Fibroblast of lung (primary cell): ENCODE data around the gene ZNF516. TPM values are rescaled to one million over a fixed set of nuclear protein-coding genes. Genes with fewer than 3 reads are reported as not detected.

Source experiments
- DNase-seq, 2 donors: peaks; one replicate each; pipeline versions ENCODE4 v3.0.0 to v3.0.0-alpha.2; 2010; ENCODE audit warnings: low read depth in 2 of 2
- H2AFZ ChIP-seq: 2 replicates; pipeline ENCODE4 v1.5.1; 2012; ENCODE audit warnings: low read length, control low read depth, inconsistent platforms
- H3K27ac ChIP-seq: 2 replicates; pipeline ENCODE4 v1.5.1; 2011; ENCODE audit warnings: low read length, control low read depth; ENCODE audit not compliant: insufficient read depth
- H3K27me3 ChIP-seq: 2 replicates; pipeline ENCODE4 v1.5.1; 2011; ENCODE audit warnings: mild to moderate bottlenecking, low read length; ENCODE audit not compliant: control insufficient read depth, insufficient read depth
- H3K36me3 ChIP-seq: 2 replicates; pipeline ENCODE4 v1.5.1; 2011; ENCODE audit warnings: low read length; ENCODE audit not compliant: control insufficient read depth, insufficient read depth
- H3K4me1 ChIP-seq: 2 replicates; pipeline ENCODE4 v1.5.1; 2011; ENCODE audit warnings: low read length; ENCODE audit not compliant: control insufficient read depth, insufficient read depth; ENCODE audit errors: extremely low read depth
- H3K4me2 ChIP-seq: 2 replicates; pipeline ENCODE4 v1.5.1; 2011; ENCODE audit warnings: low read length, control low read depth; ENCODE audit not compliant: insufficient read depth; ENCODE audit errors: extremely low read depth
- H3K4me3 ChIP-seq, 4 experiments: fragments of 200-600 bp in 1 of 4; sonication (generic) in 1 of 4; replicated peaks in 1 of 4; 2 replicates each; pipeline ENCODE4 v1.5.1; 2011 to 2016; ENCODE audit warnings: low read length in 4 of 4, low read depth in 3 of 4, mild to moderate bottlenecking in 3 of 4, control low read depth in 2 of 4, inconsistent platforms in 1 of 4, mixed read lengths in 1 of 4; ENCODE audit not compliant: insufficient read depth in 1 of 4; ENCODE audit errors: control extremely low read depth in 1 of 4
- H3K79me2 ChIP-seq: 2 replicates; pipeline ENCODE4 v1.5.1; 2012; ENCODE audit warnings: mild to moderate bottlenecking, low read length, inconsistent platforms; ENCODE audit not compliant: control insufficient read depth, insufficient read depth
- H3K9ac ChIP-seq: 2 replicates; pipeline ENCODE4 v1.5.1; 2011; ENCODE audit warnings: mild to moderate bottlenecking, low read length, control low read depth; ENCODE audit not compliant: insufficient read depth
- H3K9me3 ChIP-seq: 2 replicates; pipeline ENCODE4 v1.5.1; 2012; ENCODE audit warnings: low read depth, low read length; ENCODE audit not compliant: control insufficient read depth, insufficient read depth
- H4K20me1 ChIP-seq: 2 replicates; pipeline ENCODE4 v1.5.1; 2011; ENCODE audit warnings: low read length; ENCODE audit not compliant: control insufficient read depth, insufficient read depth; ENCODE audit errors: extremely low read depth
- CTCF ChIP-seq, 2 donors: IDR thresholded peaks in 1 of 2; conservative IDR thresholded peaks in 1 of 2; 1 replicate in 1 of 2; 2 replicates in 1 of 2; pipeline ENCODE4 v1.5.1; 2011 to 2012; ENCODE audit warnings: low read length in 2 of 2, control low read depth in 1 of 2, inconsistent platforms in 1 of 2, low read depth in 1 of 2, mild to moderate bottlenecking in 1 of 2
- EZH2 ChIP-seq: IDR thresholded peaks from 2 replicates; pipeline ENCODE4 v1.5.1; 2012; ENCODE audit warnings: low read length, control low read depth, mild to moderate bottlenecking; ENCODE audit errors: missing control alignments
- polyA plus RNA-seq, 2 donors: library from polyadenylated mRNA; depleted of rRNA in 1 of 2; stranded (reverse) in 1 of 2; unstranded in 1 of 2; fragments of >200 nt; gene quantifications; 2 replicates each; pipeline ENCODE4 v1.2.1, GENCODE V29; 2011 to 2012; ENCODE audit warnings: missing spikeins in 1 of 2
- total RNA-seq: library from RNA; depleted of rRNA; stranded (reverse); fragments of >200 nt; gene quantifications from 2 replicates; pipeline ENCODE4 v1.2.1, GENCODE V29; 2014

ZNF516 gene
- total and polyA plus RNA-seq, 2 donors (not counting 1 experiment from before 2014, with no cell fraction given) = 7.9 to 32.7 TPM

GRCh38 chr18:76456823-76457222 is 38.2 kb downstream of the ZNF516 start:
- no peak overlapping the region for H3K27ac ChIP-seq
- no peak overlapping the region for H3K4me3 ChIP-seq
- H3K9ac ChIP-seq = no peak overlapping the region
- TF ChIP-seq EZH2 (no peak), CTCF (conservative IDR thresholded peaks at IDR 0.05 in 1 of 2, IDR thresholded peaks at IDR 0.05 in 1 of 2; ENCODE audit: low read depth in 1 of 2, low read length in 2 of 2) (no peak)
- peaks cover 16% of the 10 kb centered on the region for H3K4me1 ChIP-seq
- H3K4me2 ChIP-seq = no peak overlapping the region
- H4K20me1 ChIP-seq = no peaks in the 10 kb centered on the region
- peaks cover 67% of the 10 kb centered on the region for H3K79me2 ChIP-seq
- peaks cover 5% of the 10 kb centered on the region for H3K36me3 ChIP-seq
- no peaks in the 10 kb centered on the region for H3K27me3 ChIP-seq
- no peaks in the 10 kb centered on the region for H3K9me3 ChIP-seq
- DNase-seq = peak in 1 of 2 donors; percentile 63
- H2AFZ ChIP-seq = no peak overlapping the region

GRCh38 chr18:76456018-76456750 is 38.9 kb downstream of the ZNF516 start:
- no peaks in the 10 kb centered on the region for H3K27me3 ChIP-seq
- peaks cover 67% of the 10 kb centered on the region for H3K79me2 ChIP-seq
- H3K4me2 ChIP-seq = no peak overlapping the region
- no peak overlapping the region for H2AFZ ChIP-seq
- DNase-seq = peak in 1 of 2 donors; percentile 50
- no peaks in the 10 kb centered on the region for H4K20me1 ChIP-seq
- peaks cover 20% of the 10 kb centered on the region for H3K4me1 ChIP-seq
- H3K4me3 ChIP-seq = no peak overlapping the region
- peaks cover 5% of the 10 kb centered on the region for H3K36me3 ChIP-seq
- no peaks in the 10 kb centered on the region for H3K9me3 ChIP-seq
- TF ChIP-seq CTCF (conservative IDR thresholded peaks at IDR 0.05 in 1 of 2, IDR thresholded peaks at IDR 0.05 in 1 of 2; ENCODE audit: low read depth in 1 of 2, low read length in 2 of 2) (no peak), EZH2 (no peak)
- no peak overlapping the region for H3K27ac ChIP-seq
- H3K9ac ChIP-seq = no peak overlapping the region

- DNase-seq = peak in 1 of 2 donors; percentile 24
- H3K9me3 ChIP-seq = no peaks in the 10 kb centered on the region
- peaks cover 5% of the 10 kb centered on the region for H3K36me3 ChIP-seq
- H3K4me2 ChIP-seq = no peak overlapping the region
- peaks cover 16% of the 10 kb centered on the region for H3K4me1 ChIP-seq
- H3K79me2 ChIP-seq = peaks cover 65% of the 10 kb centered on the region
- no peak for TF ChIP-seq CTCF (conservative IDR thresholded peaks at IDR 0.05 in 1 of 2, IDR thresholded peaks at IDR 0.05 in 1 of 2; ENCODE audit: low read depth in 1 of 2, low read length in 2 of 2)
- TF ChIP-seq EZH2 = no peak
- H3K27me3 ChIP-seq = no peaks in the 10 kb centered on the region
- no peak overlapping the region for H2AFZ ChIP-seq
- no peak overlapping the region for H3K4me3 ChIP-seq
- H3K9ac ChIP-seq = no peak overlapping the region
- no peak overlapping the region for H3K27ac ChIP-seq
- H4K20me1 ChIP-seq = no peaks in the 10 kb centered on the region
These were observed 39.9 kb downstream of the ZNF516 start for GRCh38 chr18:76455003-76455676.
